DOHH2 (cell line): ENCODE results near the gene F13A1.

Experiments used
- H3F3A ChIP-seq: fragments of 200-600 bp; sonication (generic), shearing (Covaris generic); 2 replicates; pipeline ENCODE4 v1.6.0; 2016; ENCODE audit warnings: antibody characterized with exemption, mild to moderate bottlenecking; ENCODE audit not compliant: control insufficient read depth, insufficient read depth
- H3K27ac ChIP-seq: fragments of 200-600 bp; sonication (generic); 2 replicates; pipeline ENCODE4 v1.5.1; 2014; ENCODE audit warnings: low read depth, mild to moderate bottlenecking, low read length, moderate library complexity
- H3K27me3 ChIP-seq: fragments of 200-600 bp; sonication (generic); 2 replicates; pipeline ENCODE4 v1.6.1; 2014; ENCODE audit warnings: mild to moderate bottlenecking, low read length, mixed read lengths; ENCODE audit not compliant: control insufficient read depth
- H3K36me3 ChIP-seq: fragments of 200-600 bp; sonication (generic); 2 replicates; pipeline ENCODE4 v1.6.1; 2014; ENCODE audit warnings: mild to moderate bottlenecking, low read length, moderate library complexity, mixed read lengths; ENCODE audit not compliant: control insufficient read depth
- H3K4me1 ChIP-seq: fragments of 200-600 bp; sonication (generic); 2 replicates; pipeline ENCODE4 v1.6.1; 2014; ENCODE audit warnings: mild to moderate bottlenecking, low read length, mixed read lengths; ENCODE audit not compliant: control insufficient read depth
- H3K4me2 ChIP-seq: fragments of 200-600 bp; sonication (generic); 2 replicates; pipeline ENCODE4 v1.6.0; 2014; ENCODE audit warnings: mild to moderate bottlenecking, low read length, moderate library complexity
- H3K4me3 ChIP-seq: fragments of 200-600 bp; sonication (generic); 2 replicates; pipeline ENCODE4 v1.5.1; 2014; ENCODE audit warnings: mild to moderate bottlenecking, low read length, mixed read lengths
- H3K79me2 ChIP-seq: fragments of 200-600 bp; sonication (generic); 2 replicates; pipeline ENCODE4 v1.6.1; 2014; ENCODE audit warnings: mild to moderate bottlenecking, low read length, mixed read lengths; ENCODE audit not compliant: control insufficient read depth
- H3K9me2 ChIP-seq: fragments of 200-600 bp; sonication (generic); replicated peaks from 2 replicates; pipeline ENCODE4 v1.6.1; 2014; ENCODE audit warnings: mild to moderate bottlenecking, low read length, mixed read lengths; ENCODE audit not compliant: control insufficient read depth
- H3K9me3 ChIP-seq: fragments of 200-600 bp; sonication (generic); 2 replicates; pipeline ENCODE4 v1.6.1; 2014; ENCODE audit warnings: antibody characterized with exemption, low read length, mixed read lengths; ENCODE audit not compliant: control insufficient read depth, insufficient read depth
- H4K20me1 ChIP-seq: fragments of 200-600 bp; sonication (generic); 2 replicates; pipeline ENCODE4 v1.6.0; 2014; ENCODE audit warnings: low read depth, mild to moderate bottlenecking, antibody characterized with exemption, low read length, moderate library complexity; ENCODE audit not compliant: control insufficient read depth, insufficient read depth
- EZH2phosphoT487 ChIP-seq: fragments of 200-600 bp; sonication (generic); IDR thresholded peaks from 2 replicates; pipeline ENCODE4 v1.6.1; 2017; ENCODE audit warnings: borderline replicate concordance, mild to moderate bottlenecking, antibody characterized with exemption, low read length, moderate library complexity, mixed read lengths
- TF ChIP-seq, protein P1 (sequence below): fragments of 200-600 bp; sonication (generic); IDR thresholded peaks from one replicate; pipeline ENCODE4 v1.5.1; 2014; ENCODE audit warnings: antibody characterized with exemption, mild to moderate bottlenecking, low read depth, low read length; ENCODE audit not compliant: poor library complexity, severe bottlenecking

Gene F13A1

DNA sequence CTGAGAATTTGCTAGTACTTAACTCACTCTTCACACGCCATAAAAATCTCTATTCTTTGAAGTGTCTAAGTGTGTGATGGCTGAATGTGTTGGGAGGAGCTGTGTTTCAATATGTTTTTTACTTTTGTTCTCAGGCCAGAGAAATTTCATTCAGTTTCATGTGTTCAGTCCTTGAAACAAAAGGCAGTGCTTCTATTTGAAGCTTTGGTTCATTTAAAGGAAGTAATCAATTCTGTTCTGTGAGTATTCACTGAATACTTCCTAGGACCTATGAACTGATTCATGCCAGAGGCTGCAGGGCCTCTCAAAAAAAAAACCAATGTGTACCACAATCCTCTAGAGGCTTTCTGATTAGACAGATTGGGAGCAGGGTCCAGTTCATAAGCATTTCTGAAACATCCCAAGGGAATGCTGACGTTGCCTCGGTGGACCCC is 12.4 kb upstream of the F13A1 start:
- peaks cover 16% of the 10 kb centered on the region for H3F3A ChIP-seq
- peak overlapping the region; percentile 89 for H3K27ac ChIP-seq
- H3K9me2 ChIP-seq: no peaks in the 10 kb centered on the region
- no peaks in the 10 kb centered on the region for H3K79me2 ChIP-seq
- no peaks in the 10 kb centered on the region for H4K20me1 ChIP-seq
- peaks cover 55% of the 10 kb centered on the region for H3K4me1 ChIP-seq
- no peaks in the 10 kb centered on the region for H3K9me3 ChIP-seq
- H3K27me3 ChIP-seq: no peaks in the 10 kb centered on the region
- TF ChIP-seq, protein P1, sequence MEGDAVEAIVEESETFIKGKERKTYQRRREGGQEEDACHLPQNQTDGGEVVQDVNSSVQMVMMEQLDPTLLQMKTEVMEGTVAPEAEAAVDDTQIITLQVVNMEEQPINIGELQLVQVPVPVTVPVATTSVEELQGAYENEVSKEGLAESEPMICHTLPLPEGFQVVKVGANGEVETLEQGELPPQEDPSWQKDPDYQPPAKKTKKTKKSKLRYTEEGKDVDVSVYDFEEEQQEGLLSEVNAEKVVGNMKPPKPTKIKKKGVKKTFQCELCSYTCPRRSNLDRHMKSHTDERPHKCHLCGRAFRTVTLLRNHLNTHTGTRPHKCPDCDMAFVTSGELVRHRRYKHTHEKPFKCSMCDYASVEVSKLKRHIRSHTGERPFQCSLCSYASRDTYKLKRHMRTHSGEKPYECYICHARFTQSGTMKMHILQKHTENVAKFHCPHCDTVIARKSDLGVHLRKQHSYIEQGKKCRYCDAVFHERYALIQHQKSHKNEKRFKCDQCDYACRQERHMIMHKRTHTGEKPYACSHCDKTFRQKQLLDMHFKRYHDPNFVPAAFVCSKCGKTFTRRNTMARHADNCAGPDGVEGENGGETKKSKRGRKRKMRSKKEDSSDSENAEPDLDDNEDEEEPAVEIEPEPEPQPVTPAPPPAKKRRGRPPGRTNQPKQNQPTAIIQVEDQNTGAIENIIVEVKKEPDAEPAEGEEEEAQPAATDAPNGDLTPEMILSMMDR: no peak
- TF ChIP-seq EZH2phosphoT487: no peak
- H3K4me2 ChIP-seq: peak overlapping the region; percentile 69
- peaks cover 17% of the 10 kb centered on the region for H3K36me3 ChIP-seq
- H3K4me3 ChIP-seq: peak overlapping the region; percentile 58

DNA sequence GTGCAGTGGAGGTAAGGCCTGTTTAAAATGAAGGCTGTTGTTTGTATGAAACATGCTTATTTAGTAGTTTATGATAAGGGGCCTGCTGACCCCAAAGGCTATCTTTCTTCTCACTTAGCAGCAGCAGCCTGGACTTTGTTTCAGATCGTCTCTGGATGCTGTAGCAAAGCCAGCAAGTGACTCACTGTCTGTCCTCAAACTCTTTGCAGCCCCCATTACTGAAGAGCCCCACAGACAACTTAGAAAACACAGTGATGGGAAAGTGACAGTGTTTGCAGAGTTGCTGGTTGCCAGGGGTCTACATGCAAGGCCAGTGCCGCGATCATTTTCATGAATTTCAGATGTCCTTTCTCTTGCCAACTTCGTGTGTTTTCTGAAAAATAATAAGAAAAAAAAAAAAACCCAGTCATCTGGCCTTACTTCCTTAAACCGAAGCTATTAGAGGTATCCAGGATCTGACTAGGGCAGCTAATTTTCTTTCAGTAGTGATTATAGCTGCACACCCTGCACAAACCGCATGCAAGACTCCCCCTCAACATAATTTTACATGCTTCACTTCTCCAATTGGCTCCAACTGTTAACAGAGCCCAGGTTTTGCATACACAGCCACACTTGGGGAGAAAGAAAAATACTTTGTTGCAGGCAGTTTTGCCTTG is 11.6 kb upstream of the F13A1 start:
- H3K4me2 ChIP-seq: peak overlapping the region; percentile 69
- peaks cover 16% of the 10 kb centered on the region for H3F3A ChIP-seq
- peak overlapping the region; percentile 58 for H3K4me3 ChIP-seq
- H3K4me1 ChIP-seq: peaks cover 50% of the 10 kb centered on the region
- H3K9me2 ChIP-seq: no peaks in the 10 kb centered on the region
- no peak for TF ChIP-seq EZH2phosphoT487
- TF ChIP-seq, protein P1: no peak
- H3K27ac ChIP-seq: peak overlapping the region; percentile 89
- H3K27me3 ChIP-seq: no peaks in the 10 kb centered on the region
- no peaks in the 10 kb centered on the region for H4K20me1 ChIP-seq
- no peaks in the 10 kb centered on the region for H3K9me3 ChIP-seq
- H3K36me3 ChIP-seq: peaks cover 17% of the 10 kb centered on the region
- H3K79me2 ChIP-seq: no peaks in the 10 kb centered on the region

DNA sequence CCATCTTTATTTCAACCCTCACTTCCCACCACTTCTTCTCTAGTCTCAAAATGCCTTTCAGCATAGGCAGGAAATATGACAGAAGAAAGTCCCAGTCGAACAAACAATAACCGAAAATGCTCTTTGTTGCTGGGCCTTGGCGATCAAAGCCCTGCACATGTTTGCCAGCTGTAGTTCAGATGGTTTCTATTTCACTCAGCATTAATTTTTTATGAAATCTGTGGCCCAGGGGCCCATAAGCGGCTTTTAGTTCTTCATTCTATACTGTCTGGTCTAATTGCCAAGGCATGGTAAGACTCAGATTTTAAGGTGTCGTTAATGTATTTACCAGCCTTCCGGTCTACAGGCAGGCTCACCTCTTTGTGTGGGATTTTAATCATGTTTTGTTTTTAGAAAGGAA is 10.9 kb upstream of the F13A1 start:
- Histone ChIP-seq H3K4me1 (peaks cover 47% of the 10 kb centered on the region), H3K9me3 (no peaks in the 10 kb centered on the region), H4K20me1 (no peaks in the 10 kb centered on the region), H3K36me3 (peaks cover 17% of the 10 kb centered on the region), H3K27me3 (no peaks in the 10 kb centered on the region), H3K4me2 (peak overlapping the region; percentile 69), H3K27ac (peak overlapping the region; percentile 89), H3K79me2 (no peaks in the 10 kb centered on the region), H3K4me3 (peak overlapping the region; percentile 58), H3K9me2 (no peaks in the 10 kb centered on the region), H3F3A (peaks cover 16% of the 10 kb centered on the region)
- TF ChIP-seq, protein P1: no peak
- no peak for TF ChIP-seq EZH2phosphoT487
